ENCODE data around the gene FHOD1.

- no peak for TF ChIP-seq CTCF (IDR thresholded peaks at IDR 0.05)
- no peak for TF ChIP-seq POLR2A (IDR thresholded peaks at IDR 0.05)
Measured at GRCh38 chr16:67227567-67227921, 19.7 kb downstream of the FHOD1 start.

All from vagina (tissue), 2 donors.